GM12872 (cell line): ENCODE results near the gene UNKL.

ENCODE experiments used
- CTCF ChIP-seq: IDR thresholded peaks from 3 replicates; pipeline ENCODE4 v1.5.1; 2011; ENCODE audit warnings: low read depth, mild to moderate bottlenecking, low read length, moderate library complexity; ENCODE audit not compliant: insufficient read depth

Gene UNKL

GRCh38 chr16:1444730-1445517 lies 30.4 kb upstream of the UNKL start:
- TF ChIP-seq CTCF: no peak

- no peak for TF ChIP-seq CTCF
Observed at GRCh38 chr16:1443980-1444729, 29.7 kb upstream of the UNKL start, which contains the start of gene CCDC154. Gene CCDC154 (minus strand): TSS chr16:1444556. CDS start chr16:1444322, 234 bp downstream.

- TF ChIP-seq CTCF: no peak
Observed at GRCh38 chr16:1443403-1443973, 29.0 kb upstream of the UNKL start.

GRCh38 chr16:1442697-1443096 lies 28.2 kb upstream of the UNKL start:
- TF ChIP-seq CTCF: no peak

- TF ChIP-seq CTCF: no peak
Observed at GRCh38 chr16:1441391-1441829, 26.9 kb upstream of the UNKL start.

- no peak for TF ChIP-seq CTCF
Observed at GRCh38 chr16:1439058-1439698, 24.7 kb upstream of the UNKL start.
